PC-3 (cell line): ENCODE results near the gene CD40. TPM values are rescaled to one million over a fixed set of nuclear protein-coding genes. Genes with fewer than 3 reads are reported as not detected.

Experiments used
- ATAC-seq: fragments of 200-7000 bp; cut with Tn5 transposase; 2 replicates; pipeline ENCODE4 v1.9.1; 2020; ENCODE audit warnings: mild to moderate bottlenecking, moderate library complexity
- BruUV-seq: library from RNA; stranded (reverse); fragments of 400-500 nt; replicated peaks from 2 replicates; lab custom pipeline; 2021; lab: Mats Ljungman, UMichigan
- CTCF ChIA-PET: fragments of 300-600 bp; sonication (Branson Sonifier 250); formaldehyde crosslinking; loops from one replicate; lab custom pipeline; 2022; ENCODE audit warnings: antibody characterized with exemption; lab: Charles Lee
- POLR2A ChIA-PET: fragments of 300-600 bp; sonication (Branson Sonifier 250); formaldehyde crosslinking; loops from one replicate; lab custom pipeline; 2022; ENCODE audit warnings: antibody characterized with exemption; ENCODE audit not compliant: unreplicated experiment; lab: Charles Lee
- DNase-seq: peaks from one replicate; pipeline ENCODE4 v3.0.0-alpha.2; 2015
- H2AFZ ChIP-seq: fragments of 300-600 bp; sonication (generic); 2 replicates; pipeline ENCODE4 v1.6.0; 2016; ENCODE audit warnings: antibody characterized with exemption, low read length
- H3F3A ChIP-seq: fragments of 300-600 bp; sonication (generic); one replicate; pipeline ENCODE4 v1.6.0; 2017; ENCODE audit warnings: antibody characterized with exemption, low read length, control low read depth, mild to moderate bottlenecking; ENCODE audit not compliant: unreplicated experiment
- H3K27ac ChIP-seq: fragments of 300-600 bp; sonication (generic); 2 replicates; pipeline ENCODE4 v1.5.1; 2016; ENCODE audit warnings: mild to moderate bottlenecking, low read length
- H3K27me3 ChIP-seq: fragments of 300-600 bp; sonication (generic); 2 replicates; pipeline ENCODE4 v1.6.1; 2016; ENCODE audit warnings: low read length, mixed read lengths
- H3K36me3 ChIP-seq: fragments of 300-600 bp; sonication (generic); 2 replicates; pipeline ENCODE4 v1.6.1; 2016; ENCODE audit warnings: low read depth, mixed run types, low read length, mixed read lengths
- H3K4me1 ChIP-seq: fragments of 300-600 bp; sonication (generic); 2 replicates; pipeline ENCODE4 v1.5.1; 2016; ENCODE audit warnings: low read length; ENCODE audit not compliant: insufficient read depth
- H3K4me2 ChIP-seq: fragments of 300-600 bp; sonication (generic); 2 replicates; pipeline ENCODE4 v1.6.0; 2016; ENCODE audit warnings: low read length
- H3K4me3 ChIP-seq: fragments of 300-600 bp; sonication (generic); 2 replicates; pipeline ENCODE4 v1.5.1; 2016; ENCODE audit warnings: mild to moderate bottlenecking, low read length, mixed read lengths
- H3K79me2 ChIP-seq: fragments of 300-600 bp; sonication (generic); 2 replicates; pipeline ENCODE4 v1.6.1; 2017; ENCODE audit warnings: low read length, mixed read lengths
- H3K9ac ChIP-seq: fragments of 300-600 bp; sonication (generic); 2 replicates; pipeline ENCODE4 v1.6.0; 2016; ENCODE audit warnings: mild to moderate bottlenecking, low read length
- H3K9me2 ChIP-seq: fragments of 300-600 bp; sonication (generic); replicated peaks from 2 replicates; pipeline ENCODE4 v1.6.1; 2016; ENCODE audit warnings: mixed run types, low read length, mixed read lengths
- H3K9me3 ChIP-seq: fragments of 300-600 bp; sonication (generic); 2 replicates; pipeline ENCODE4 v1.6.1; 2016; ENCODE audit warnings: low read length, mixed read lengths
- H4K20me1 ChIP-seq: fragments of 300-600 bp; sonication (generic); 2 replicates; pipeline ENCODE4 v1.6.1; 2016; ENCODE audit warnings: low read length, mixed read lengths
- EZH2 ChIP-seq: fragments of 300-600 bp; sonication (generic); IDR thresholded peaks from one replicate; pipeline ENCODE4 v1.6.1; 2017; ENCODE audit warnings: antibody characterized with exemption, mild to moderate bottlenecking, low read length; ENCODE audit not compliant: unreplicated experiment
- EZH2phosphoT487 ChIP-seq: fragments of 300-600 bp; sonication (generic); IDR thresholded peaks from 2 replicates; pipeline ENCODE4 v1.6.1; 2018; ENCODE audit warnings: mild to moderate bottlenecking, antibody characterized with exemption, low read length, borderline replicate concordance
- intact Hi-C: fragments of 100-400 bp; cut with micrococcal nuclease; formaldehyde crosslinking; loops from 2 replicates; pipeline ENCODE4 v1.9.0; 2023
- total RNA-seq: library from RNA; depleted of rRNA; stranded (reverse); fragments of >200 nt; gene quantifications from 2 replicates; pipeline ENCODE4 v1.2.3, GENCODE V29; 2014
- TF ChIP-seq, protein P1 (sequence below): fragments of 300-600 bp; sonication (generic); conservative IDR thresholded peaks from 2 replicates; pipeline ENCODE4 v1.5.1; 2017; ENCODE audit warnings: antibody characterized with exemption, low read depth, mild to moderate bottlenecking, low read length

CD40 gene
- total RNA-seq, 1 experiment from 2014 or later: 4.6 TPM

DNA sequence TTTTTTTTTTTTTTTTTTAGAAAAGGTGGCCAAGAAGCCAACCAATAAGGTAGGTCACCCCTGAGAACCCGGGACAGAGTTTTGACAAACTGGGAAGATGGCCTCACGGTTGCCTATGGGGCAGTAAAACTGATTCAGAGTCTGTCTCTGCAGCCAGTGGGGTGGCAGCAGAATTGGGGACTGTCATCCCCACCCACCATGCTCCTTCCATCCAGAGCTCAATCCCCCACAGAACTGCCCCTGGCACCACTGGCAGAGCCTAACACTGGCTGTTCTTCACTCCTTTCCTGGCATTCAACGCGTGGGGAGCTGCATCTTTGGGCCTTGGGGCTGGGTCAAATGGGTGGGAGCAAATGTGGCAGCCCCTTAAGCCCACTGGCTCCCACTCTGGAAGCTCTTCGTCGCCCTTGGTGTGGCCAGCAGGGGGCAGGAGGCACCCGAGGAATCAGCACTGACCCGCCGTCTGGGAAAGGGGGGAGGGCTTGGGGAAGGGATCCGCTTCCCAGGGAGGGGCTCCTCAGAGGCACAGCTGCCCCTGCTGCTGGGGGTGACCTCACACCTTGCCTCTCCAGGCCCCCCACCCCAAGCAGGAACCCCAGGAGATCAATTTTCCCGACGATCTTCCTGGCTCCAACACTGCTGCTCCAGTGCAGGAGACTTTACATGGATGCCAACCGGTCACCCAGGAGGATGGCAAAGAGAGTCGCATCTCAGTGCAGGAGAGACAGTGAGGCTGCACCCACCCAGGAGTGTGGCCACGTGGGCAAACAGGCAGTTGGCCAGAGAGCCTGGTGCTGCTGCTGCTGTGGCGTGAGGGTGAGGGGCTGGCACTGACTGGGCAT is 10.4 kb downstream of the CD40 start:
- peaks cover 22% of the 10 kb centered on the region for H3K27me3 ChIP-seq
- ChIA-PET CTCF (interaction anchor here (0.5 to 0.6 kb wide), 4 partner anchors 9 to 310 kb away, joined by 3 to 15 read pairs (median 4); no protein-coding TSS in a partner anchor), POLR2A (no interaction called here)
- H3K27ac ChIP-seq: no peak overlapping the region
- no TSS peak for BruUV-seq
- H3K79me2 ChIP-seq: no peaks in the 10 kb centered on the region
- H3K9me3 ChIP-seq: no peaks in the 10 kb centered on the region
- H3K4me2 ChIP-seq: no peak overlapping the region
- TF ChIP-seq, protein P1, sequence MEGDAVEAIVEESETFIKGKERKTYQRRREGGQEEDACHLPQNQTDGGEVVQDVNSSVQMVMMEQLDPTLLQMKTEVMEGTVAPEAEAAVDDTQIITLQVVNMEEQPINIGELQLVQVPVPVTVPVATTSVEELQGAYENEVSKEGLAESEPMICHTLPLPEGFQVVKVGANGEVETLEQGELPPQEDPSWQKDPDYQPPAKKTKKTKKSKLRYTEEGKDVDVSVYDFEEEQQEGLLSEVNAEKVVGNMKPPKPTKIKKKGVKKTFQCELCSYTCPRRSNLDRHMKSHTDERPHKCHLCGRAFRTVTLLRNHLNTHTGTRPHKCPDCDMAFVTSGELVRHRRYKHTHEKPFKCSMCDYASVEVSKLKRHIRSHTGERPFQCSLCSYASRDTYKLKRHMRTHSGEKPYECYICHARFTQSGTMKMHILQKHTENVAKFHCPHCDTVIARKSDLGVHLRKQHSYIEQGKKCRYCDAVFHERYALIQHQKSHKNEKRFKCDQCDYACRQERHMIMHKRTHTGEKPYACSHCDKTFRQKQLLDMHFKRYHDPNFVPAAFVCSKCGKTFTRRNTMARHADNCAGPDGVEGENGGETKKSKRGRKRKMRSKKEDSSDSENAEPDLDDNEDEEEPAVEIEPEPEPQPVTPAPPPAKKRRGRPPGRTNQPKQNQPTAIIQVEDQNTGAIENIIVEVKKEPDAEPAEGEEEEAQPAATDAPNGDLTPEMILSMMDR: peak; percentile 66
- no peak for TF ChIP-seq EZH2phosphoT487
- ATAC-seq: no peak
- intact Hi-C loops: no loop called here
- H3K9me2 ChIP-seq: no peaks in the 10 kb centered on the region
- H2AFZ ChIP-seq: no peak overlapping the region
- peaks cover 23% of the 10 kb centered on the region for H3K4me1 ChIP-seq
- peaks cover 6% of the 10 kb centered on the region for H3F3A ChIP-seq
- no peak overlapping the region for H3K4me3 ChIP-seq
- H3K36me3 ChIP-seq: no peaks in the 10 kb centered on the region
- no peaks in the 10 kb centered on the region for H4K20me1 ChIP-seq
- H3K9ac ChIP-seq: no peak overlapping the region
- DNase-seq: no peak

DNA sequence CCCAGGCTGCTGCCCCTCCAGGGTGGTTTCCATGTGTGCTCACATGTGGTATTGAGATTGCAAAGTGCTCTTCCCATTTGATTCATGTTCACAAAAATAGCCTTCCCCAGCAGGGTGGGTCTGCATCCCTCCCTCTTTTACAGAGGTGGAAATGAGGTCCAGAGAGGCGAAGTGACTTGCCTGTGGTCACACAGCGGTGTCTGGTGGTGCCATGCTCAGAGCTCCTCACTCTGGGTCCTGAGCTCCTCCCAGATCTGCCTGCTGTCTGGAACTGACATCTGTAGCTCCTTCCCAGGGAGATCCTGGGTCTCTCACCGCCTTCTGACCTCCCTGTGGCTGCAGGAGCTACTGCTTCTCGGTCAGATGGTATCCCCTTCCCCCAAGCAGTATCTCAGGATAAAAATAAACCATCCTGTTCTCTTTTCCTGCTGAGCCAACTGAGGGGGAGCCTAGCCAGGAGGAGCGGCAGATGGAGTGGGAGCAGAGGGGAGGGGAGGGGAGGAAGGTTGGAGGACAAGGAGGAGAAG is 11.9 kb downstream of the CD40 start:
- intact Hi-C loops: loop anchor here (5.0 kb wide), 3 partner anchors 182 to 357 kb away; no protein-coding TSS in a partner anchor
- POLR2A ChIA-PET: no interaction called here
- no TSS peak for BruUV-seq

More for the DNA sequence above, 11.9 kb downstream of the CD40 start:
- Histone ChIP-seq H3K27ac (no peak overlapping the region), H3K36me3 (no peaks in the 10 kb centered on the region), H2AFZ (no peak overlapping the region), H3K4me2 (no peak overlapping the region), H3K9me2 (no peaks in the 10 kb centered on the region), H3K4me3 (no peak overlapping the region), H3K9me3 (no peaks in the 10 kb centered on the region), H3K27me3 (peaks cover 25% of the 10 kb centered on the region), H3K79me2 (no peaks in the 10 kb centered on the region), H4K20me1 (no peaks in the 10 kb centered on the region), H3K4me1 (peaks cover 23% of the 10 kb centered on the region), H3K9ac (no peak overlapping the region), H3F3A (peaks cover 6% of the 10 kb centered on the region)
- DNase-seq (no peak), ATAC-seq (no peak)
- CTCF ChIA-PET: interaction anchor here (0.5 to 1.0 kb wide), 2 partner anchors 103 to 144 kb away, joined by 3 read pairs; no protein-coding TSS in a partner anchor
- TF ChIP-seq EZH2phosphoT487 (no peak), EZH2 (no peak)
- TF ChIP-seq, protein P1: no peak
